Jurkat, Clone E6-1 (cell line): ENCODE results near the gene GCSH. TPM values are rescaled to one million over a fixed set of nuclear protein-coding genes. Genes with fewer than 3 reads are reported as not detected.
"Not testable (repeated sequence)": the region's sequence is repeated elsewhere in the genome, so short reads cannot be mapped to it uniquely, and the experiment has no call there.

Experiments
- DNase-seq: peaks from one replicate; pipeline ENCODE4 v3.0.0-alpha.2; 2011; ENCODE audit warnings: low read depth, low spot score
- H3K4me3 ChIP-seq: 2 replicates; pipeline ENCODE4 v1.5.1; 2011; ENCODE audit warnings: mild to moderate bottlenecking, low read length, control low read depth, moderate library complexity
- polyA plus RNA-seq: library from polyadenylated mRNA; unstranded; fragments of >200 nt; gene quantifications from one replicate; pipeline ENCODE4 v1.2.1, GENCODE V29; 2012; ENCODE audit warnings: missing spikeins; ENCODE audit not compliant: insufficient read length, insufficient read depth

Gene GCSH
- polyA plus RNA-seq: 75.5 TPM

DNA sequence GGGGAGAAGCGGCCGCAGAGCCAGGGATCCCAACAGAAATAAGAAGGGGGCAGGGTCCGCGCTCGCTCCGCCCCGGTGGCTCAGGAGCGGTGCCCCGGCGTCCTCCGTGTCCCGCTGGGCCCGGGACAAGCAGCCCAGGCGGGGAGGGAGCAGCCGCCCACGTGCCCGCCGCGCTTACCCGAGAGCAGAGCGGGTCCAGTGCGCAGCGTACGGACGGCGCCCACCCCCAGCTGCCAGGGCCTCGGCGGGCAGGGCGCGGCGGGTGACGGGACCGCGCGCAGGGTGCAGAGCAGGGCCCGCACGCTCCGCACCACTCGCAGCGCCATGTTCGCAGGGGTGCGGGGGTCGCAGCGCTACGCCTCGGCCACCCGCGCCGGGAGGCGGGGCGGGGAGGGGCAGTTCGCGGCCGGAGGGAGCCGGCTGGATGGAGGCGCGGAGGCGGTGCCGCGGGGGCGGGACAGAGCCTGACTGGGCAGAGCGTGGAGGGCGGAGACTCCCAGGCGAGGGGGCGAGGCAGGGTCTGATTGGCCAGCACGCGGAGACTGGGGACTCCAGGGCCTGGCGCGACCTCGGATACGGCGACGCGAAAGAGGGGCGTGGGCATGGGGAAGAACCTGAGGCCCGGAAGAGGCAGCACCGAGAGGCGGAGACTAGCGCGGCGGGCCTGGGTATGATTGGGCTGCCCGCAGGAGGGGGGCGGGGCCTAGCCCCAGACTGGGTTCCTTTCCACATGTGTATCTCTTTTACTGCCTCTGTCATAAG lies at the start of gene GCSH:
Gene GCSH, minus strand, starts transcription at position 443 of the 762 bp plus-strand sequence. Its CDS starts 117 bp downstream, at position 326.
- peak; percentile 96 for DNase-seq
- H3K4me3 ChIP-seq: peak within 1 kb of the TSS; percentile 75

- DNase-seq: no peak
- no peak overlapping the region for H3K4me3 ChIP-seq
These were observed 47.8 kb upstream of the GCSH start for GRCh38 chr16:81143921-81144471.

DNA sequence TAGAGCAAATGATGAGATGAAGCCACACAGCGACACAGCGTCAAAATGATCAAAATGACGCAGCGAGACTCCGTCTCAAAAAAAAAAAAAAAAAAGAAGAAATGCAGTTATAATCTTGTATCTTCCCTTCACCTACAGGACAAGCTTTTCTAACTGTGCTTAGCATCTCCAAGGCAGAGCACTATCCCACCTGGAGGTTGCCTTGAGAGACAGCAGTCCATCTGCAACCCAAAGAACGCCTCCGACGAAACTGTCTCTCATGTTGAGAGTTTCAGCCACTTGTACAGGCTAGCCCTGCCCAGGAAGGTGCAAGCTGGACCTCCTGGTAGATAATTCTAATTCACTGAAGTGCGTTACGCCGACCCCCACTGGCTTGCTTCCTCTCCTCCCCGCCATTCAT lies 46.7 kb upstream of the GCSH start:
- no peak overlapping the region for H3K4me3 ChIP-seq
- DNase-seq: no peak

DNA sequence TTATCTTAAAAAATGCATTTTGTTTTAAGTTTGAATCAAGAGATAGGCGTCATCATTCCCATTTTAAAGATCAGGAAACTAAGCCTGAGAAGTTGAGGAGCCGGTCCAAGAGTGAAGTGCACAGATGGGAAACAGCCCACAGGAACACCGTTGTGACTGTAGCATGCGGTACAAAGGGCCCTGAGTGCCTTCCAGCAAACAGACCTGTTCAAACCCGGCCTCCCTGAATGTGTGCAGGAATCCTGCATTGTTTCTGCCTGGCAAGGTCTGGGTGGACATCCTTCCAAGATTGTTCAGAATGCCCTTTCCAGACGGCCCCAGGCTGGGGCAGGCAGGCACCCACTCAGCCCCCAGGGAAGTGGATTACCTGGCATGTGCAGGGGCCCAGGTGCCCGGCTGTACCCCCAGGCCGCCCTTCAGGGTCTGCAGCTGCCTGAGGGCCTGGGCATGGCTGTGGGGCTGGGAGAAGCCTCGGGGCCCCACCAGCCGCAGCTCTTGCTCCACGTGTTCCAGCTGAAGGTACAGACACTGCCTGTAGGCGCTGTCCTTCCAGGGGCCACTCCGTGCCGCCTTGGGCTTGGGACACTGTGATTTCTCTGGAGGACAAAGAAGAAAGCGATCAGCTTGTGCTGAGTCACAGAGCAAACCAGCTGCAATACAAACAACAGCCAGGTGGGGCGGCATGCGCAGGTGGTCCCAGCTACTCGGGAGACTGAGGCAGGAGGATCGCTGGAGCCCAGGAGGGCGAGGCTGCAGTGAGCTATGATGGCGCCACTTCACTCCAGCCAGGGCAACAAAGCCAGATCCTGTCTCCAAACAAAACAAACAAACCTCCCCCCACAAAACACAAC lies 45.0 kb upstream of the GCSH start:
- H3K4me3 ChIP-seq: no peak overlapping the region
- DNase-seq: peak; percentile 22

- no peak for DNase-seq
- H3K4me3 ChIP-seq: no peak overlapping the region
These were observed 42.8 kb upstream of the GCSH start for GRCh38 chr16:81138831-81139557.

DNA sequence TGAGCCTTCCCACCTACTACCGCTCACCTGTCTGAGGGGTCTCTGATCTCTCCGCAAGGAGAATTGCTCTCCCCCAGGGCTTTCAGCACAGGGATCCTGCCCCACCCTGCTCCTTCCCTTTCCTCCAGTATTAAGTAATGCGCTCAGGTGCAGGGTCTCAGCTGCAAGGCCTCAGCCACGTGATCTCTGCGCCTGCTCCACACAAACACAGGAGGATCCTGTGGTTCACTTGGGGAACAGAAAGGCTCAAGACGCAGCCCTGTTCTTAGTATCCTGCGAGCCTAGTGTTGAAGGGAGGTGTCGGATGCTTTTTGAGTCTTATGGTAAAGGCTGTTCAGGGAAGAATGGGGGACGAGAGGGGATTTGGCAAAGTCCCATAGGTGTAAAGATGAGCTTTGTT lies 41.6 kb upstream of the GCSH start:
- H3K4me3 ChIP-seq: no peak overlapping the region
- no peak for DNase-seq

DNA sequence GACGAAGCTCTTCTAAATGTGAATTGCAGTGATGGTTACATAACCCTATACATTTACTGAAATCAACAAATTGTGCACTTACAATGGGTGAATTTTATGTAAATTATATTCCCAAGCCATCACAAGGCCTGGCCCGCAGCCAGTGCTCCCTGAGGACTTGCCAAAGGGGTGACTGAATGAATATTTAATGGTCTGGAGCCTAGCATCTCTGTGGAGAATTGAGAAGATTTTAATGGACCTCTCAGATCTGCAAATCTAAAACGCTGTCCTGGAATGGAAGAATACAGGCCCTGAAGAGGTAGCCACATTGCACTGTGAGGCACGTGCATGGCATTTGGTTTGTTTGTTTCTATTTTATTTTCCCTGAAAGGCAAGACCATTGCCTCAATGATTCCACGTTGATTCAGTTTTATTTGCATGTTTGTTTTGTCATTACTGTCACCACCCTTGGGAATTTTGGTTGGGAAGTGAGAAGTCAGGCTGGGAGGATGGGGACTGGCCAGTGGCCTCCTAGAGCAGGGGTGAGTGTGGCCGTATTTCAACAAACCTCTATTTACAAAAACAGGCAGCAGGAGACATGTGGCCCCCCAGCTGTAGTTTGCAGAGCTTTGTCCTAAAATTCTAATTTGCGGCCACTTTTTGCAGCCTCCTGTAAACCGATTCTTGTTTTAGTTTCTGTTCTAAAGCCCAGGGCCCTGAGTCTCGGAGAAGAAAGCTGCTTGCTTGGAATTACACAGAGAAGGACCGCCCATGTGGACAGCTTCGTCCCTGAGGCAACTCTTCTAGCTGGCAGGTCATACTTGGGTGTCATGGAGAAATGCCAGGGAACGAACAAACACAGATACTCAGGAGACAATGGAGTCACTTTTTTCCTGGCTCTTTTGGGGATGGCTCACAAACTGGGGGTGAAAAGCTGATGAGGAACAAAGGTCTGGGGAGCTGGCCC lies 40.5 kb upstream of the GCSH start:
- H3K4me3 ChIP-seq: no peak overlapping the region
- DNase-seq: no peak

GRCh38 chr16:81130126-81130525 lies 33.9 kb upstream of the GCSH start:
- DNase-seq: no peak
- H3K4me3 ChIP-seq: no peak overlapping the region

DNA sequence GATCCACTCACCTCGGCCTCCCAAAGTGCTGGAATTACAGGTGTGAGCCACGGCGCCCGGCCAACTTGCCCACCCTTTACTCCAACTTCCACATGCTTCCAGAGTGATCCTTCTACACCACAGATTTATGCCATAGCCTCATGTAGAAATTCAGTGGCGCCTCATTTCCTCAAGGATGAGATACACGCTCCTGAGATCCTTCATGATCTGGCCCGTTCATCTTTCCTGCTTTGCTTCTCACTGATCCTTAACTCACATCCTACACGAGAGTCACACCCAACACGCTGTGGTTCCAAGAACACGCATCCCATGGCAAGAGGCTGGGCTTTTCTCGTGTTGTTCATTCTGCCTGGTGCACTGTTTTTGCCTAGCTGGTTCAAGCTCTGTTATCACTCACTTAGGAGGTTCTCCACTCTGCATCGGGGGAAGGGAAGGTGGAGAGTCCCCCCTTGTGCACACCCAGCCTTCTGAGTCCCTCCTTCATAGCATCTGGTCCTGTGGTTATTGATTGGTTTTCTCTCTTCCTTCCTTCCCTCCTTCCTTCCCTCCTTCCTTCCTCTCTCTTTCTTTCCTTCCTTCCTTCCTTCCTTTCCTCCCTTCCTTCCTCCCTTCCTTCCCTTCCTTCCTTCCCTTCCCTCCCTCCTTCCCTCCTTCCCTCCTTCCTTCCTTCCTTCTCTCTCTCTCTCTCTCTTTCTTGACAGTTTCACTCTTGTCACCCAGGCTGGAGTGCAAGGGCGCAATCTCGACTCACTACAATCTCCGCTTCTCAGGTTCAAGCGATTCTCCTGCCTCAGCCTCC lies 32.7 kb upstream of the GCSH start:
- H3K4me3 ChIP-seq: no peak overlapping the region
- DNase-seq: no peak

DNA sequence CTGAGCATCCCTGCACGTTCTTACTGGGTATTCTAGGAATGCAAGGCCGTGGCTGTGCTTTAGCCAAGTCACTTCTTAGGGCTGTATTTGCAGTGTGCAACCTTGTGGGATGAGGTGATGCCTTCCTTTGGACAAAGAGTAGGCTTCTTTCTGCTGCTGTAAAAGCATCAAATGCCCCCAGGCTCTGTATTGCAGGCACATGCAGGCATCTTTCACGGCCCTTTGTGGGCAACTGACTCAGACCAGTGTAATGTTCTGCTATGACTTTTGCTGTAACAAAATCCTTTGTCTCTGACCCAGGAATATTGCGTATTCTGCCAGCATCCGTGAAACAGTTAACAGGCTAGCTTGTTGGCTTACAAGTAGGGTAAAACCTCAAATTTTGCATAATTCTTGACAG lies 30.9 kb upstream of the GCSH start:
- H3K4me3 ChIP-seq: no peak overlapping the region
- DNase-seq: no peak

DNA sequence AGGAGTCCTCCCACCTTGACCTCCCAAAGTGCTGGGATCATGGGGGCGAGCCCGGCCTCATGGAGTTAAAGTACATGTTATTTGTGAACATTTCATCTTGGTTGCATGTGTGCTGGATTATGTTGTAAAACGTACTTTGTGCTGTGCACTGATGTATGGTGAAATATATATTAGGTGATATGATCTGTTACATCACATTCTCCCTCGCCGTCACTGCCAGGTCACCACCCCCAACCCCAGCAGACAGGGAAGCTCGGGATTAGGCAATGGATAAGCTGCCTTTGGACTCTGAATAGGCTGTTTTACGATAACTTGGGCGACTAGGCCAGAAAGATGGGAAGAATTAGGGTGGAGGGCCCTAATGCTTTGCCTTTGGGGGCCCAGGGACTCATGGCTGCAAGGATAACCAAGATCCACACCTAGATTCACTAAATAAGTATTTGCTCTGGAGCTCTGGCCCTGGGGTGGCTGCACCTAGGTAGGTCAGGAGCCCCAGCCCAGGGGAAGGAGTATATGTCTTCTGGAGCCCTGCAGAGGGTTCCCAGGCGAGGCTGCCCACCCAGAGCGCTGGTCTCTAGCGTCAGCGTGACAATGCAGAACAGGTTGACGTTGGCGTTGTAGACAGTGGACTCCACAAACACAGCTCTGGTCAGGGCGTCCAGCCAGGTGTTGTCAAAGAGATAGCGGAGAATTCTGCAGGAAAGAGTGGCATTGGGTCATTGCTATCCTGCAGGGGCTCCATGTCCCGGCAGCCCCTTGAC lies 27.1 kb upstream of the GCSH start:
- H3K4me3 ChIP-seq: no peak overlapping the region
- no peak for DNase-seq

DNA sequence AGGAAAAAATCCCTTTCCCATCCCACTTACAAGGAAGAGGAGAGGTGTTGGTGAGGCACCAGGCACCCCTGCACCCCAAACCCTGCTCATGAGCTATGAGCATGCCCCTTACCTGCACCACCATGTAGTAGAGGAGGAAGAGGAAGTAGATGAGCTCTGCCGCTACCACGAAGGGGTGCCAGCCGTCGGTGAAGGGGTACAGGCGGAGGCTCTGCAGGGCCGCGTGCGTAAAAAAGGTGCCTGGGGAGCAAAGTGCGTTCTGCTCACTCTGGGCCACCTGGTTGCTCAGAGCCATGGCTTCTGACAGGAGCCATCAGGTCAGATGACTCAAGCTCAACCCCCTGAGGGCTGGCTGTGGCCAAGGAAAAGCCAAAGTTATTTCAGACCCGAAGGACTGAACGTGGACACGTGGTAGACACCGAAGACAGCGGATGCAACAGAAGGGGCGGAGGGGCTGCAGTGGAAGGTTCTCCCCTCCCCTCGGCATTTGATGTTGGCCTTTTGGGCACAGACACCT lies 25.3 kb upstream of the GCSH start:
- no peak for DNase-seq
- H3K4me3 ChIP-seq: no peak overlapping the region

- H3K4me3 ChIP-seq: no peak overlapping the region
These were observed 21.2 kb upstream of the GCSH start for GRCh38 chr16:81117436-81117835.

DNA sequence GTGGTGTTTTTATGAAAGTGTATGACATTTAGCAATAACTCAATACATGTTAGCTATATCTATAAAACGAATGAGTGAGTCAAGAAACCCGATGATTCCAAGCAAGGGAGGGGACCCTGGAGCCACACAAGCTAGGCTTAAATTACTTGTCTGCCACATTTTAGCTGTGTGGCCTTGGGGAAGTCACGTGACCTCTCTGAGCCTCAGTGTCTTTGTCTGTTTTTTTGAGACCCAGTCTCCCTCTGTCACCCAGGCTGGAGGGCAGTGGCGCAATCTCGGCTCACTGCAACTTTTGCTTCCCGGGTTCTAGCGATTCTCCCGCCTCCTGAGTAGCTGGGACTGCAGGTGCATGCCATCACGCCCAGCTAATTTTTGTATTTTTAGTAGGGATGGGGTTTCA lies 20.1 kb upstream of the GCSH start:
- no peak for DNase-seq

More at GRCh38 chr16:81117436-81117835, 21.2 kb upstream of the GCSH start:
- DNase-seq: no peak

DNA sequence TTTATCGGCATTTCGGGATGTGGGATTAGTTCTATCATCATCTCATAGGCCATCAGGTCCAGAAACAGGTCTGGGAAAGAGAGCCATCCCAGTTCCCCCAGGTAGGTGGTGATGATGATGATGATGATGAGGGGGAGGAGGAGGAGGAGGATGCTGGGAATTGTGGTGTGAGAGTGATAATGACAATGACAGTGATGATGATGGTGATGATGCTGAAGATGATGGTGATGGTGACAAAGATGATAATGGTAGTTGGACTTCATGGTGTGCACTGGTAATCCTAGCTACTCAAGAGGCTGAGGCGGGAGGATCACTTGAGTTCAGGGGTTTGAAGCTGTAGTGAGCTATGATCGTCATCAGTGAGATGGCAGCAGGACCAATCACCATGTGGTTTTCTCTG lies 16.3 kb upstream of the GCSH start:
- no peak for DNase-seq
- H3K4me3 ChIP-seq: no peak overlapping the region

More for the DNA sequence above, 20.1 kb upstream of the GCSH start:
- H3K4me3 ChIP-seq: no peak overlapping the region

DNA sequence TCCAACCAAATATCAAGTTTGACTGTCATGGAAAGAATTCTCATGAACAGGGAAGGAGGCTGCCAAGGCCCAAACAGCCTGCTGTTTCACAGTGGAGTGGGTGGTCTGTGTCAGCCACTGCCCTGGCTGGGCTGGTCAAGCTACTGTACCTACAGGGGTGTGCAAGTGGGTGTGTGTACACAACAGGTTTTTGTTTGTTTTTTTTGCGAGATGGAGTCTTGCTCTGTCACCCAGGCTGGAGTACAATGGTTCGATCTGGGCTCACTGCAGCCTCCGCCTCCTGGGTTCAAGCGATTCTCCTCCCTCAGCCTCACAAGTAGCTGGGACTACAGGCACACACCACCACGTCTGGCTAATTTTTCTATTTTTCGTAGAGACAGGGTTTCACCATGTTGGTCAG lies 13.1 kb upstream of the GCSH start:
- DNase-seq, H3K4me3 ChIP-seq: not testable (repeated sequence)

DNA sequence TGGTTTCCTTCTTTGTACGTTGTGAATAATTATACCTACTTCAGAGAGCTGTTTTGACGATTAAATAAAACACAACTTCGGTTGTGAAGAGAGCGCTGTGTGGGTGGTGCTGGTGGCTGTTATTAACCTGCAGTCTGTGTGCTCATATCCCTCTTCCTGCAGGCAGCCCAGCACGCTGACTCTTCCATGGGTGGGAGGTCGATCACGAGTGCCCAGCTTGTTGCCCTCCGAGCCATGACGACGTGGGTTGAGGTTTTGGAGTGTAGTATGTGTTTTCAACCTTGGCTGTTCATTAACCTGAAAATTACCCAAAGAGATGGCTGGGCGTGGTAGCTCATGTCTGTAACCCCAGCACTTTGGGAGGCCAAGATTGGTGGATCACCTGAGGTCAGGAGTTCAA lies 11.3 kb upstream of the GCSH start:
- no peak overlapping the region for H3K4me3 ChIP-seq
- DNase-seq: no peak
